Left lung (tissue), 10 donors: Measurements from ENCODE around the gene HP1BP3. TPM values are rescaled to one million over a fixed set of nuclear protein-coding genes. Genes with fewer than 3 reads are reported as not detected.
A peak's percentile ranks its signal among the peaks of the same experiment; 100 is the strongest.

ENCODE experiments used
- ATAC-seq: fragments of 200-7000 bp; cut with Tn5 transposase; one replicate; pipeline ENCODE4 v1.9.1; 2020; ENCODE audit warnings: moderate library complexity
- DNase-seq, 4 donors: peaks; one replicate each; pipeline ENCODE4 v3.0.0-alpha.2; 2013 to 2020
- H3K27ac ChIP-seq, 2 donors: fragments of 200-600 bp; sonication (generic) in 1 of 2; one replicate each; pipeline versions ENCODE4 v1.5.0 to v1.8.0; 2020 to 2021
- H3K27me3 ChIP-seq, 2 donors: fragments of 200-600 bp; sonication (generic) in 1 of 2; one replicate each; pipeline versions ENCODE4 v1.5.0 to v1.8.0; 2020 to 2021
- H3K36me3 ChIP-seq, 2 donors: fragments of 200-600 bp; sonication (generic) in 1 of 2; one replicate each; pipeline versions ENCODE4 v1.5.0 to v1.8.0; 2020 to 2021
- H3K4me1 ChIP-seq, 2 donors: fragments of 200-600 bp; one replicate each; pipeline ENCODE4 v1.8.0; 2021
- H3K4me3 ChIP-seq, 2 donors: fragments of 200-600 bp; sonication (generic) in 1 of 2; one replicate each; pipeline versions ENCODE4 v1.5.0 to v1.8.0; 2020 to 2021; ENCODE audit warnings: mild to moderate bottlenecking in 1 of 2
- H3K9me3 ChIP-seq, 2 donors: fragments of 200-600 bp; sonication (generic) in 1 of 2; one replicate each; pipeline versions ENCODE4 v1.5.0 to v1.8.0; 2020 to 2021
- CTCF ChIP-seq, 2 donors: fragments of 200-600 bp; sonication (generic) in 1 of 2; IDR thresholded peaks; one replicate each; pipeline versions ENCODE4 v1.5.0 to v1.8.0; 2021; ENCODE audit warnings: antibody characterized with exemption in 2 of 2
- intact Hi-C, 2 donors: fragments of 100-400 bp; cut with DNase I; formaldehyde crosslinking; loops; one replicate each; pipeline versions ENCODE4 v1.11.2 to v1.14.2; 2022
- polyA plus RNA-seq, 6 donors: library from polyadenylated mRNA; unstranded; fragments of 120-200 nt; gene quantifications; one replicate each; pipeline ENCODE4 v1.2.1, GENCODE V29; 2013; ENCODE audit not compliant: insufficient read length in 6 of 6
- total RNA-seq, 2 donors: library from RNA; stranded (reverse); fragmentation: NEBNext Ultra II Directional; extraction: Animal tissue kit (Norgen Biotek cat#: 25700); gene quantifications; one replicate each; pipeline ENCODE4 v1.2.1, GENCODE V29; 2021
- donor health status: DM: no; HTN: yes; CAD: no.
- donor health status: DM: no; HTN: no; CAD: no.

The HP1BP3 gene
- total and polyA plus RNA-seq, 8 donors: 158 to 444 (median 378) TPM

DNA sequence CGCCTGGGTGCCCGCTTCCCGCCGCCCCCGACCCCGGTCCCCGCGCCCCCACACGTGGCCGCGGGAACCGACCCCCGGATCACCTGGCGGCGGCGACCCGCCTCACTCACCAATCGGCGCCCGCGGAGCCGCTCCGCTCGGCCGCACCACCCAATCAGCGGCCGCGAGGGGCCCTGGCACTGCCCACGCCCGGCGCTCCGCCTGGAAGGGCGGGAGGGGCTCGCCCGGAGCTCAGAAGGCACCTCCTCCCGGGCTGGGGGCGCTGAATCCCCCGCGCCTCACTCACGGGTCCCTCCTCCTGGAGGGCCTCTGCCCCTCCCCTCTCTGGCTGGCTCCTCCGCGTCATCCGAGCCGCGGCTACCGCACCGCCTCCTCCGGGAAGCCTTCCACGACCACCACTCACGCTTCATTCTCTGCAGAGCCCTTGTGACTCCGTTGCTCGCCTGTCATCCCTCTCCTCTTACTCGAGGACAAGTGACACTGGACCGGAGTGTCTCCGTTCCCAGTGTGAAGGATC, 55.0 kb downstream of the HP1BP3 start:
- Histone ChIP-seq H3K9me3 (no peaks in the 10 kb centered on the region), H3K36me3 (peaks cover 0 to 4% of the 10 kb centered on the region in 2 donors), H3K4me3 (peak overlapping the region; percentile 38 to 59), H3K4me1 (peaks cover 8 to 39% of the 10 kb centered on the region in 2 donors), H3K27ac (no peak overlapping the region), H3K27me3 (peaks cover 24 to 58% of the 10 kb centered on the region in 2 donors)
- peak; percentile 71 for ATAC-seq
- no peak for TF ChIP-seq CTCF (IDR thresholded peaks at IDR 0.05)
- intact Hi-C loops: no loop called here
- DNase-seq: peak in 2 of 4 donors; percentile 64 to 88

DNA sequence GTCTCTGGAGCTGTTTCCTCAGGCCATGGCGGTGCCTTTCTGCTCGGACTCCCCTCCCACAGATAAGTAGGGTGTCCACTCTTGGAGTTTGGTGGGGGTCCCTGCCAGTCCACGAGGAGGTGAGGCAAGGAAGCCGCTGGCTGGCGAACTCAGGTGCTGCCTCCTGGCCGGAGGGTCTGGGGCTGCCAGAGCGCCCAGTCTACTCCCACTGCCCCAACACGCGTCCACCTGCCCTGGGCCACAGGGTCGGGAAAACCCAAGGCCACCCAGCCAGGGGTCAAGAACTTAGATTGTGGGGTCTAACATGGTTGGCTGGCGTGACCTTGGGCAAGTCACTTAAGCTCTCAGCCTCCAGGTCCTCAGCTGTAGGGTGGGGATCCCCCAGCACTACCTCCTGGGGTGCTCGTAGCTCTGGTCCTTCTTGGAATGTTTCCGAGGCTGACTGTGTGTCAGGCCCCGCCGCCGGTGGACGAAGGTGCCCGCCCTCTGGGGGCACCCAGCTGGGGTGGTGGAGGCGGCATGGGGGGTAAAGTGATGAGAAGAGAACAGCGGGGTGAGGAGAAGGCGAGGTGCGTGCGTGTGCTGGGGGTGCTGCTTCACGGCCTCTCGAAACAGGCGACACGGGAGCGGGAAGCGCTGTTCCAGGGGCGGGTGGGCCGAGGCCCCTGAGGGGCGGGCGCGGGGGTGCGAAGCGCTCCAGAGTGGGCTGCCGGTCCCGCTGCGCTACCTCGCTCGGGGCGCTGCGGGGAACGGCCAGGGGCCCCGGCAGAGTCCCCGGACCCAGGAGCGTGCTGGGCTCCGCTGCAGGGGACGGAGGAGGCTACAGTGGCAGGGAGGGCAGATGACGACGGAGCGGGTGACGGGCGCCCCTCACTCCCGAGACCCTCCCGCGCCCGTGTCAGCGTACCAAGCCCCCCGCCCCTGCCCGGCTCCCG, 55.8 kb downstream of the HP1BP3 start:
- ATAC-seq (no peak), DNase-seq (no peak)
- Histone ChIP-seq H3K27me3 (peaks cover 24 to 58% of the 10 kb centered on the region in 2 donors), H3K36me3 (no peaks in the 10 kb centered on the region), H3K27ac (no peak overlapping the region), H3K4me1 (peaks cover 8 to 39% of the 10 kb centered on the region in 2 donors), H3K9me3 (no peaks in the 10 kb centered on the region), H3K4me3 (peak overlapping the region; percentile 38 to 59)
- intact Hi-C loops: no loop called here
- no peak for TF ChIP-seq CTCF (IDR thresholded peaks at IDR 0.05)

DNA sequence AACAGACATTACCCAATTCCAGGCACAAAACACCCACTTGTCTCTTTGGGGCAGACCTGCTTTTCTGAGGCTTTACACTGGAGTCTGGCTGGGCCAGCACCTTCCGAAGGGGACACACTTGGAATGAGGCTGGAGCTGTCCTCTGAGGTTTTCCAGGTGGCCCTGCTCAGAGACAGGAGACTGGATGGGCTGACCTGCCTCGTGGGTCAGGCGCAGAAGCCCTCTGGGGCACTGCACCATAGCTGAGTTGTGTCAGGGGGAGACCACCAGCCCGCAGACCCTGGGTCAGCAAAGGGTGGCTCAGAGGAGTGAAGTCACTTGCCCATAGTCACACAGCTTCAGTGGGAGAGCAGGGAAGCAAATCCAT, 56.4 kb downstream of the HP1BP3 start:
- Histone ChIP-seq H3K36me3 (no peaks in the 10 kb centered on the region), H3K4me1 (peaks cover 8 to 39% of the 10 kb centered on the region in 2 donors), H3K4me3 (no peak overlapping the region), H3K27me3 (peaks cover 24 to 58% of the 10 kb centered on the region in 2 donors), H3K9me3 (no peaks in the 10 kb centered on the region), H3K27ac (no peak overlapping the region)
- DNase-seq: no peak
- no peak for ATAC-seq
- TF ChIP-seq CTCF (IDR thresholded peaks at IDR 0.05): no peak
- intact Hi-C loops: no loop called here

DNA sequence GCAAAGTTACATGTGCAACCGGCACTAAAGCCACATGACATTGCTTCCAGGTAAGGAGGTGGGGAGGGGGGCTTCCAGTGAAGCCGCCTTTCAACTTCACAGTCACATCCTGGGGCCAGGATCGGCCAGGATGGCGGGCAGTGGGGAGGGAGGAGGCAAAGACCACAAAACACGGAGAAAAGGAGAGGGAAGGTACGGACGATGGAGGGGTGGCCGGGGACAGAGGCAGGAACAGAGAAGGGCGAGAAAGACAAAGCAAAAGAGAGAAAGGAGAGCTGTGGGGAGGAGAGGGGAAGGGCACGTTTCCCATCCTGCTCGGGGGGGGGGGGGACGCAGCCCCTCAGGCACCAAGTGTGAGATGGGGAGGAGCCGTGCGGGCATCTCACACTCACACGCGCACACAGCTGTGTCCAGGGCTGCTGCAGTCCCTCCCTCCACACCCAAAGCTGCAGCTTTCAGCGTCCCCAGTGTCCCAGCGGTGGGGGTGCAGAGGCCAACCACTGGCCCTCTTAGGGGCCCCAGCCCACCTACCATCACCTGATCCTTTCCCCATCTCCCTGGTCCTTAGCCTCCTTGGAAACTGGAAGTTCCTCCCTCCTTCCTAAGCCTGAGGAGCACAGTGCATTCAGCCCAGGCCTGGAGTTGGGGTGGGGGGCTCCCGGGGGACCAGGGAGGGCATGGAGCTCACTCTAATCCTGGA, 57.0 kb downstream of the HP1BP3 start:
- no peak overlapping the region for H3K27ac ChIP-seq
- DNase-seq (no peak), ATAC-seq (no peak)
- no peaks in the 10 kb centered on the region for H3K36me3 ChIP-seq
- TF ChIP-seq CTCF (IDR thresholded peaks at IDR 0.05): no peak
- H3K4me3 ChIP-seq: no peak overlapping the region
- peaks cover 24 to 58% of the 10 kb centered on the region in 2 donors for H3K27me3 ChIP-seq
- H3K4me1 ChIP-seq: peaks cover 8 to 39% of the 10 kb centered on the region in 2 donors
- intact Hi-C loops: no loop called here
- H3K9me3 ChIP-seq: no peaks in the 10 kb centered on the region
